Right lobe of liver (tissue), 6 donors: ENCODE data around the gene NCR2. TPM values are rescaled to one million over a fixed set of nuclear protein-coding genes. Genes with fewer than 3 reads are reported as not detected.

ENCODE experiments used
- ATAC-seq, 4 donors: fragments of 200-7000 bp; cut with Tn5 transposase; one replicate each; pipeline ENCODE4 v1.9.1; 2020; ENCODE audit warnings: mild to moderate bottlenecking in 4 of 4, moderate library complexity in 4 of 4
- DNase-seq, 3 donors: peaks; one replicate each; pipeline ENCODE4 v3.0.0-alpha.2; 2020
- H3K27ac ChIP-seq, 3 donors: fragments of 200-600 bp; one replicate each; pipeline ENCODE4 v1.8.0; 2022
- H3K27me3 ChIP-seq, 2 donors: fragments of 200-600 bp; one replicate each; pipeline ENCODE4 v1.8.0; 2022
- H3K36me3 ChIP-seq, 4 donors: fragments of 200-600 bp; sonication (generic) in 1 of 4; one replicate each; pipeline versions ENCODE4 v1.5.1 to v1.8.0; 2017 to 2022; ENCODE audit warnings: control low read depth in 1 of 4
- H3K4me1 ChIP-seq, 4 donors: fragments of 200-600 bp; sonication (generic) in 1 of 4; one replicate each; pipeline versions ENCODE4 v1.5.1 to v1.8.0; 2017 to 2022; ENCODE audit warnings: control low read depth in 1 of 4
- H3K4me3 ChIP-seq, 3 donors: fragments of 200-600 bp; one replicate each; pipeline ENCODE4 v1.8.0; 2022
- H3K9me3 ChIP-seq, 4 donors: fragments of 200-600 bp; sonication (generic) in 1 of 4; one replicate each; pipeline versions ENCODE4 v1.5.1 to v1.8.0; 2017 to 2022; ENCODE audit warnings: control low read depth in 1 of 4
- CTCF ChIP-seq, 4 donors: fragments of 200-600 bp in 3 of 4; fragments of 450-650 bp in 1 of 4; IDR thresholded peaks; one replicate each; pipeline versions ENCODE4 v1.5.1 to v1.8.0; 2016 to 2022; ENCODE audit warnings: antibody characterized with exemption in 4 of 4, mild to moderate bottlenecking in 2 of 4
- POLR2A ChIP-seq: fragments of 450-650 bp; IDR thresholded peaks from one replicate; pipeline ENCODE4 v1.6.1; 2017; ENCODE audit warnings: antibody characterized with exemption, mild to moderate bottlenecking
- WGBS: methylation state at CpG from one replicate; pipeline ENCODE4 v1.1.6; 2018; ENCODE audit warnings: low coverage, low lambda C conversion rate; ENCODE audit not compliant: insufficient coverage; ENCODE audit errors: missing lambda C conversion rate; 5-methylcytosine and 5-hydroxymethylcytosine counted together
- intact Hi-C, 2 donors: fragments of 100-400 bp; cut with DNase I; formaldehyde crosslinking; loops; one replicate each; pipeline versions ENCODE4 v1.11.2 to v1.14.1; 2022
- total RNA-seq, 6 experiments: library from RNA; depleted of rRNA in 2 of 6; stranded (reverse); fragments of >200 nt in 2 of 6; fragmentation: NEBNext Ultra II Directional in 3 of 6; extraction: Animal tissue kit (Norgen Biotek cat#: 25700) in 3 of 6; gene quantifications; one replicate each; pipeline versions ENCODE4 v1.1.0 to v1.2.4, GENCODE V29; 2016 to 2023
- donor health status: DM: no; HTN: yes; CAD: no.
- donor health status: DM: no; HTN: no; CAD: no.
- donor health status: DM: no; HTN: no; CAD: no.
- donor health status: DM: no; HTN: yes; CAD: no.
- donor health status: DM: no; HTN: yes; CAD: no.

NCR2 gene
- total RNA-seq, 6 experiments from 2014 or later: not detected

- WGBS: 42% methylated on average over 4 of the region's 4 CpGs
- Histone ChIP-seq H3K27me3 (no peaks in the 10 kb centered on the region), H3K4me1 (no peaks in the 10 kb centered on the region), H3K27ac (no peak overlapping the region), H3K36me3 (no peaks in the 10 kb centered on the region), H3K4me3 (no peak overlapping the region), H3K9me3 (no peaks in the 10 kb centered on the region)
- no peak for TF ChIP-seq POLR2A
- TF ChIP-seq CTCF (IDR thresholded peaks at IDR 0.05): no peak
- intact Hi-C loops: no loop called here
- ATAC-seq: no peak
- DNase-seq: no peak
These were observed 2.3 kb downstream of the NCR2 start for GRCh38 chr6:41337709-41338108.

GRCh38 chr6:41338659-41339058 is 3.3 kb downstream of the NCR2 start:
- no peaks in the 10 kb centered on the region for H3K36me3 ChIP-seq
- WGBS: 54% methylated on average over 4 of the region's 4 CpGs

GRCh38 chr6:41341580-41341979 is 6.2 kb downstream of the NCR2 start:
- Histone ChIP-seq H3K9me3 (no peaks in the 10 kb centered on the region), H3K36me3 (no peaks in the 10 kb centered on the region), H3K27ac (no peak overlapping the region), H3K27me3 (no peaks in the 10 kb centered on the region), H3K4me1 (no peaks in the 10 kb centered on the region), H3K4me3 (no peak overlapping the region)
- DNase-seq: no peak
- ATAC-seq: peak in 1 of 4 donors; percentile 28
- intact Hi-C loops: no loop called here
- 65% methylated on average over 5 of the region's 8 CpGs for WGBS
- TF ChIP-seq POLR2A (no peak), CTCF (IDR thresholded peaks at IDR 0.05) (no peak)

More at GRCh38 chr6:41338659-41339058, 3.3 kb downstream of the NCR2 start:
- TF ChIP-seq CTCF (IDR thresholded peaks at IDR 0.05) (no peak), POLR2A (no peak)
- Histone ChIP-seq H3K4me1 (no peaks in the 10 kb centered on the region), H3K9me3 (no peaks in the 10 kb centered on the region), H3K4me3 (no peak overlapping the region), H3K27me3 (no peaks in the 10 kb centered on the region), H3K27ac (no peak overlapping the region)
- intact Hi-C loops: no loop called here
- ATAC-seq: no peak
- no peak for DNase-seq

GRCh38 chr6:41342241-41342640 is 6.8 kb downstream of the NCR2 start:
- H3K36me3 ChIP-seq: no peaks in the 10 kb centered on the region
- no peaks in the 10 kb centered on the region for H3K9me3 ChIP-seq
- intact Hi-C loops: no loop called here
- H3K27me3 ChIP-seq: no peaks in the 10 kb centered on the region
- H3K27ac ChIP-seq: no peak overlapping the region
- WGBS: no CpG with 5 or more reads among the region's 1 CpG
- no peak overlapping the region for H3K4me3 ChIP-seq
- ATAC-seq: no peak
- DNase-seq: no peak
- H3K4me1 ChIP-seq: no peaks in the 10 kb centered on the region
- no peak for TF ChIP-seq CTCF (IDR thresholded peaks at IDR 0.05)
- TF ChIP-seq POLR2A: no peak

- Histone ChIP-seq H3K9me3 (no peaks in the 10 kb centered on the region), H3K27me3 (no peaks in the 10 kb centered on the region), H3K4me3 (no peak overlapping the region), H3K27ac (no peak overlapping the region), H3K4me1 (no peaks in the 10 kb centered on the region), H3K36me3 (no peaks in the 10 kb centered on the region)
- no peak for ATAC-seq
- intact Hi-C loops: no loop called here
- 90% methylated on average over 3 of the region's 7 CpGs for WGBS
- no peak for TF ChIP-seq POLR2A
- DNase-seq: no peak
These were observed 8.3 kb downstream of the NCR2 start for GRCh38 chr6:41343641-41344187.
